ENCODE data around the gene SMCHD1.

- TF ChIP-seq REST (IDR thresholded peaks at IDR 0.05; ENCODE audit: insufficient read depth in 1 of 2, low read depth in 2 of 2, low read length in 2 of 2): no peak
- TF ChIP-seq TAF1 (IDR thresholded peaks at IDR 0.05; ENCODE audit: borderline replicate concordance, insufficient read depth, low read length): no peak
- no peak for TF ChIP-seq SIN3A (IDR thresholded peaks at IDR 0.05; ENCODE audit: borderline replicate concordance, insufficient read depth, low read length)
- TF ChIP-seq POLR2AphosphoS5 (IDR thresholded peaks at IDR 0.05; ENCODE audit: low read depth, low read length): no peak
These were observed 13.9 kb upstream of the SMCHD1 start for GRCh38 chr18:2641638-2642037.

All from PFSK-1 (cell line).